DMS 273 (cell line): Measurements from ENCODE around the gene WSB1.
A peak's percentile ranks its signal among the peaks of the same experiment; 100 is the strongest.

ENCODE experiments used
- DNase-seq: peaks from one replicate; lab custom pipeline; 2025; ENCODE audit not compliant: unreplicated experiment; lab: John Stamatoyannopoulos, UW

Gene WSB1

GRCh38 chr17:27354491-27355081 lies 60.7 kb downstream of the WSB1 start:
- peak; percentile 37 for DNase-seq

- DNase-seq: no peak
Observed at GRCh38 chr17:27355419-27355818, 61.5 kb downstream of the WSB1 start.

GRCh38 chr17:27356091-27356705 lies 62.3 kb downstream of the WSB1 start:
- DNase-seq: peak; percentile 22

- DNase-seq: no peak
Observed at GRCh38 chr17:27357236-27357635, 63.3 kb downstream of the WSB1 start.

- DNase-seq: no peak
Observed at GRCh38 chr17:27360507-27360906, 66.6 kb downstream of the WSB1 start.

- DNase-seq: no peak
Observed at GRCh38 chr17:27361695-27362094, 67.8 kb downstream of the WSB1 start.

- no peak for DNase-seq
Observed at GRCh38 chr17:27362503-27362902, 68.6 kb downstream of the WSB1 start.

- no peak for DNase-seq
Observed at GRCh38 chr17:27362909-27363308, 69.0 kb downstream of the WSB1 start.

- DNase-seq: no peak
Observed at GRCh38 chr17:27363326-27363725, 69.4 kb downstream of the WSB1 start.
